GM19438 (cell line): ENCODE data around the gene SCUBE1.

Experiments
- ATAC-seq: cut with Tn5 transposase; IDR thresholded peaks from one replicate; pipeline ENCODE4 v1.9.1; 2021; ENCODE audit warnings: low read depth; ENCODE audit not compliant: unreplicated experiment

The SCUBE1 gene

GRCh38 chr22:43330178-43331068 lies 12.7 kb downstream of the SCUBE1 start:
- no peak for ATAC-seq

GRCh38 chr22:43329061-43329460 lies 14.1 kb downstream of the SCUBE1 start:
- ATAC-seq: no peak

- no peak for ATAC-seq
Measured at GRCh38 chr22:43327157-43327438, 16.1 kb downstream of the SCUBE1 start.

- no peak for ATAC-seq
Measured at GRCh38 chr22:43326331-43327156, 16.6 kb downstream of the SCUBE1 start.

GRCh38 chr22:43325176-43325575 lies 18.0 kb downstream of the SCUBE1 start:
- no peak for ATAC-seq

GRCh38 chr22:43320943-43321900 lies 21.9 kb downstream of the SCUBE1 start:
- no peak for ATAC-seq

- ATAC-seq: no peak
Measured at GRCh38 chr22:43319661-43320486, 23.3 kb downstream of the SCUBE1 start.

GRCh38 chr22:43317239-43317638 lies 25.9 kb downstream of the SCUBE1 start:
- ATAC-seq: no peak

- no peak for ATAC-seq
Measured at GRCh38 chr22:43315687-43316217, 27.4 kb downstream of the SCUBE1 start.

GRCh38 chr22:43314611-43315010 lies 28.6 kb downstream of the SCUBE1 start:
- ATAC-seq: no peak

GRCh38 chr22:43313890-43314474 lies 29.2 kb downstream of the SCUBE1 start:
- ATAC-seq: no peak

- no peak for ATAC-seq
Measured at GRCh38 chr22:43313244-43313889, 29.8 kb downstream of the SCUBE1 start.

GRCh38 chr22:43312608-43313007 lies 30.6 kb downstream of the SCUBE1 start:
- ATAC-seq: no peak

GRCh38 chr22:43310798-43311197 lies 32.4 kb downstream of the SCUBE1 start:
- ATAC-seq: no peak

GRCh38 chr22:43310311-43310710 lies 32.9 kb downstream of the SCUBE1 start:
- ATAC-seq: no peak

GRCh38 chr22:43308836-43309235 lies 34.3 kb downstream of the SCUBE1 start:
- no peak for ATAC-seq

GRCh38 chr22:43308060-43308830 lies 34.9 kb downstream of the SCUBE1 start:
- ATAC-seq: no peak

GRCh38 chr22:43305806-43306205 lies 37.4 kb downstream of the SCUBE1 start:
- no peak for ATAC-seq
